GM21526 (cell line): ENCODE measurements around the gene FGFR4.

Source experiments
- ATAC-seq: cut with Tn5 transposase; IDR thresholded peaks from one replicate; pipeline ENCODE4 v1.9.1; 2021; ENCODE audit warnings: moderate library complexity; ENCODE audit not compliant: unreplicated experiment, low FRiP score

FGFR4 gene

DNA sequence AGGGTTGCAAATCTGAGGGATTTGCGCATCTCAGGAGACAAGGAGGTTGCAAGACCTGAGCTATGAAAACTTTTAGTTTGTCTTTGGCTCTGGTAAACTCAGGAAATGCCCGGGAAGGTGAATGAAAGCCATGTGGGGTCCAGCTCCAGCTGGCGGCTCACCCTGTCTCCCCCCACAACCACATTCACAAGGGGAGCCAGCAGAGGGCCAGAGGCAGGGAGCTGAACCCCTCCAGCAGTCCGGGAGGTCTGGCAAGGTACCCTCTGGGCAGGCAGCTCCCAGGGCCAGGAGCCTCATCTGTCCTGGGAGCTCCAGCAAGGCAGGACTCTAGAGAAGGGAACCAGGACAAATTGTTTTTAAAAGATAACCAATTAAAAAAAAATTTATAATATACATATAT, 2.5 kb upstream of the FGFR4 start:
- ATAC-seq = no peak

DNA sequence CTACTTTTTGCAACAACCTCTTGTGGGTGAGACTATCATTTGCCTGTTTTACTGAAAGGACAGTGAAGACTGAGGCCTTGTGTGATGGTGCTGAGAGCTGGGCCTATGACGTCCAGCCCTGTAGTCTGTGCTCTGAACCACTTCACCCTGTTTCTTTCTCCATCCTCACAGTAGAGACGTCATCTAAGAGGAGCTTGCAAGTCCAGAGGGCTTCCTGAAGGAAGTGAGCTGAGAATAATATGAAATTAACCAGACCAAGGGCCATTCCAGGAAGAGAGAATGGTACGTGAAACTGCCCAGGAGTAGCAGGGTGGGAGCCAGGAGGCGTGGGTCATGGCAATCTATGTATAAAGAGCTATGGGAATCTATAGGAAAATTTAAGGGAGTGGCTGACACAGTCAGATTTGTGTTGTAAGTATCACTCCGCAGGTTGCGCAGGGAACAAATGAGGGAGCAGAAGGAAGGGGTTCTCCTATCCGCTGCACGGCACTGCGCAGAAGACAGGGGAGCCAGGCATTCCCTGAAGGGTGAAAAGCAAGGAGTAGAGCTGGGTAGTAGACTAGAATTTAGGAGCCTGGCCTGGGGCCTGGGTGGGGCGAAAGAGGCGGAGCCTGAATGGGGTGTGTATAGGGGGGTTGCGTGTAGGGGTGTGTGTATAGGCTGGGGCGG, 596 bp upstream of the FGFR4 start:
- ATAC-seq = no peak

DNA sequence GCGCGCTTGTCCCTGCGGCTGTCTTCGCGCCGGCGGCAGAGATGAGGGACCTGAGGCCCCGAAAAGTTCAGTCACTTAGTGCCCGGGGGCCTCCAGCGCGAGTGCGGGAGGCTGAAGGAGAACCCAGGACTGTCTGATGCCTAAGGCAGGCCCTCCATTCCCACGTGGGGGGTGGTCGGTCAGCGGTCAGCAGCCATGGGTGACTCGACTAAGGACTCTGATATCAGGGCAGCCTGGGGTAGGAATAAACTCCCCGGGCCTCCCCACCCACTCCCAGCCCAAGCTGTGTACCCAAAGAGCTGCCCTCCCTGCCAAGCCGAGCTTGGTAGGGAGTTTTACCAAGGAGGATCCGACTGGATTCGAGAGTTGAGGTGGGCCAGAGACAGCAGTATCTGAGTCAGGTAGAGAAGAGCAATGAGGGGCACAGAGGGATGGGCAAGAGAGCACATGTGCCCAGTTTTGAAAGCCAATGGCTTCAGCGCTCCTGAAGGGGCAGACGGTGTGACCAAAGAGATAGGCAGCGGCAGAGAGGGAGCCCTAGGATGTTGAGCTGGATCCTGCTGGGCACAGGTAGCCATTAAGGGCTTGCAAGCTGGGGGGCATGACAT, 787 bp downstream of the FGFR4 start:
- no peak for ATAC-seq

DNA sequence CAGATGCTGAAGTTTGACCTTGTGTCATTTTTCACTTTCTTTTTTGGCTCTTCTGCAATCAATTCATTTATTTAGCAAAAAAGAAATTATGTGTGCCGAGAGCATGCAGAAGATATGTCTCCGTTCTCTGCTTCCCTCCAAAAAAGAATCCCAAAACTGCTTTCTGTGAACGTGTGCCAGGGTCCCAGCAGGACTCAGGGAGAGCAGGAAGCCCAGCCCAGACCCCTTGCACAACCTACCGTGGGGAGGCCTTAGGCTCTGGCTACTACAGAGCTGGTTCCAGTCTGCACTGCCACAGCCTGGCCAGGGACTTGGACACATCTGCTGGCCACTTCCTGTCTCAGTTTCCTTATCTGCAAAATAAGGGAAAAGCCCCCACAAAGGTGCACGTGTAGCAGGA, 2.4 kb downstream of the FGFR4 start:
- no peak for ATAC-seq

DNA sequence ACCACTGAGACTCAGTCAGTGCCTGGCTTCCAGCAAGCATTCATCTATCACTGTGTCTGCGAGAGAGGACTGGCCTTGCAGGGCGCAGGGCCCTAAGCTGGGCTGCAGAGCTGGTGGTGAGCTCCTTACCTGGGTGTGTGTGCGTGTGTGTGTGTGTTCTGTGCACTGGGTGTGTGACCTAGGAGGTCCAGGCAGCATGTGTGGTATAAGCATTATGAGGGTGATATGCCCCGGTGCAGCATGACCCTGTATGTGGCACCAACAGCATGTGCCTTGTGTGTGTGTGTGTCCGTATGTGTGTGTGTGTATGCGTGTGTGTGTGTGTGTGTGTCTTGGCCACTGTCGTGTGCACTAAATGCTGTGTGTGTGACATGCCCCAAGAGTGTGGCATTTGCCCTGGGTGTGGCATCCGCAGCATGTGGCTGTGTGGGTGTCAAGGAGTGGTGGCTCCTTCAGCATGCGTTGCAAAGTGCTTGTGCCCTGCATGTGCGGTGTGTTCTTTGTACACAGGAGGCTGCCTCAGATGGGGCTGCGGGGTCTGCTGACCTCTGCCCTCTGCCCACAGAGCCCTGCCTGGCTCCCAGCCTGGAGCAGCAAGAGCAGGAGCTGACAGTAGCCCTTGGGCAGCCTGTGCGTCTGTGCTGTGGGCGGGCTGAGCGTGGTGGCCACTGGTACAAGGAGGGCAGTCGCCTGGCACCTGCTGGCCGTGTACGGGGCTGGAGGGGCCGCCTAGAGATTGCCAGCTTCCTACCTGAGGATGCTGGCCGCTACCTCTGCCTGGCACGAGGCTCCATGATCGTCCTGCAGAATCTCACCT, 3.3 kb downstream of the FGFR4 start:
- ATAC-seq = no peak

DNA sequence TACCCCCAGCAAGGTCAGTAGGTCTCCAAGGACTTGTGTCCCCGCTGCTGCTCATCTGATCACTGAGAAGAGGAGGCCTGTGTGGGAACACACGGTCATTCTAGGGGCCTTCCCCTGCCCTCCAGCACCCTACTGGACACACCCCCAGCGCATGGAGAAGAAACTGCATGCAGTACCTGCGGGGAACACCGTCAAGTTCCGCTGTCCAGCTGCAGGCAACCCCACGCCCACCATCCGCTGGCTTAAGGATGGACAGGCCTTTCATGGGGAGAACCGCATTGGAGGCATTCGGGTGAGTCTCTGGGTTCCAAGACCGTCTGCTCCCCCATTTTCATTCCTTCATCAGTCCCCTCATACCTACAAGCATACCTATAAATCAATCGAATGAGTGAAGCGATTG, 4.1 kb downstream of the FGFR4 start:
- no peak for ATAC-seq

DNA sequence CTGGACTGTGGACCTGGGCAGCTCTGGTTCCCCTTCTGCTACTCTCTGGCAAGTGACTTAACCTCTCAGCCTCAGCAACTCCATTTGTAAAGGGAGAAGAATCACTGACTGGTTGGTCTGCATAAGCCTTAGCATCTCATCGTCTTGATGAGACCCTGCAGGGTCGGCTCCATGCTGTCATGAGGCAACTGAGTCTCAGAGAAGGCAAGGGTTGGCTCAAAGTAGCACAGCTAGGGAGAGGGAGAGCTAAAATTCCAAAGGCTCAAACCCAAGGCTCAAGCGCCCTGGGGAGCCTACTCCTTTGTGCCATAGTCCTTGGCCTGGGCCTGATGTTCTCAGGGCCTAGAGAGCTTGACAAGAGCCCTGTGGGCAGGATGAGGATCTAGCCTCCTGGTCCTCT, 4.5 kb downstream of the FGFR4 start:
- ATAC-seq = no peak

DNA sequence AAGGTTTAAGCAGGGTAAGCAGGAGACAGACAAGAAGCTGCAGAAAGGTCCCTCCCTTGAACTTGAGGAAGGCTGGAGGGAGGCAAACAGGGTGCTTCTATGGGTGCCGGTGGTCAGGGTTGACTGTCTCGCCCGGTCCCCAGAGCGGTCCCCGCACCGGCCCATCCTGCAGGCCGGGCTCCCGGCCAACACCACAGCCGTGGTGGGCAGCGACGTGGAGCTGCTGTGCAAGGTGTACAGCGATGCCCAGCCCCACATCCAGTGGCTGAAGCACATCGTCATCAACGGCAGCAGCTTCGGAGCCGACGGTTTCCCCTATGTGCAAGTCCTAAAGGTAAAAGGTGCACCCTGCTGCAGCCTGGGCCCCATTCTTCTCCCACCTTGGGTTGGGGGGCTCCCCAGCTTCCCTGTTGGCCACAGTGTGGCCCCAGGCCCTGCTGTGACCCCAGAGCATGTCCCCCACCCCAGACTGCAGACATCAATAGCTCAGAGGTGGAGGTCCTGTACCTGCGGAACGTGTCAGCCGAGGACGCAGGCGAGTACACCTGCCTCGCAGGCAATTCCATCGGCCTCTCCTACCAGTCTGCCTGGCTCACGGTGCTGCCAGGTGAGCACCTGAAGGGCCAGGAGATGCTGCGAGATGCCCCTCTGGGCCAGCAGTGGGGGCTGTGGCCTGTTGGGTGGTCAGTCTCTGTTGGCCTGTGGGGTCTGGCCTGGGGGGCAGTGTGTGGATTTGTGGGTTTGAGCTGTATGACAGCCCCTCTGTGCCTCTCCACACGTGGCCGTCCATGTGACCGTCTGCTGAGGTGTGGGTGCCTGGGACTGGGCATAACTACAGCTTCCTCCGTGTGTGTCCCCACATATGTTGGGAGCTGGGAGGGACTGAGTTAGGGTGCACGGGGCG, 5.7 kb downstream of the FGFR4 start:
- ATAC-seq = no peak

DNA sequence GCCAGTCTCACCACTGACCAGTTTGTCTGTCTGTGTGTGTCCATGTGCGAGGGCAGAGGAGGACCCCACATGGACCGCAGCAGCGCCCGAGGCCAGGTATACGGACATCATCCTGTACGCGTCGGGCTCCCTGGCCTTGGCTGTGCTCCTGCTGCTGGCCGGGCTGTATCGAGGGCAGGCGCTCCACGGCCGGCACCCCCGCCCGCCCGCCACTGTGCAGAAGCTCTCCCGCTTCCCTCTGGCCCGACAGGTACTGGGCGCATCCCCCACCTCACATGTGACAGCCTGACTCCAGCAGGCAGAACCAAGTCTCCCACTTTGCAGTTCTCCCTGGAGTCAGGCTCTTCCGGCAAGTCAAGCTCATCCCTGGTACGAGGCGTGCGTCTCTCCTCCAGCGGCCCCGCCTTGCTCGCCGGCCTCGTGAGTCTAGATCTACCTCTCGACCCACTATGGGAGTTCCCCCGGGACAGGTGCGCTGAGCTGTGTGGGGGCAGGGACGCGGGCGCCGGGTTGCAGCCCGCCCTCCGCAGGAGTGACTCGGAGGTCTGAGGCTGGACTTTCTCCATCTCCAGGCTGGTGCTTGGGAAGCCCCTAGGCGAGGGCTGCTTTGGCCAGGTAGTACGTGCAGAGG, 6.5 kb downstream of the FGFR4 start:
- no peak for ATAC-seq

DNA sequence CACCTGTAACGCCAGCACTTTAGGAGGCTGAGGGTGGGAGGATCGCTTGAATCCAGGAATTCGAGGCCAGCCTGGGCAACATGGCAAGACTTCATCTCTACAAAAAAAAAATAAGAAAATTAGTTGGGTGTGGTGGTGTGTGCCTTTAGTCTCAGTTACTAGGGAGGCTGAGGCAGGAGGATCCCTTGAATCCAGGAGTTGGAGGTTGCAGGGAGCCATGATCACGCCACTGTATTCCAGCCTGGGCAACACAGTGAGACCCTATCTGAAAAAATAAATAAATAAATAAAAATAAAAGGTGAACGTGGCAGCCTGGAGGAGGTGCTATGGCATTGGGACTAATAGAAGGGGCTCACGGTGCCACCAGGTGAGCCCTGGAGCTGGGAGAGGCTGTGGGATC, 7.1 kb downstream of the FGFR4 start:
- ATAC-seq = no peak

DNA sequence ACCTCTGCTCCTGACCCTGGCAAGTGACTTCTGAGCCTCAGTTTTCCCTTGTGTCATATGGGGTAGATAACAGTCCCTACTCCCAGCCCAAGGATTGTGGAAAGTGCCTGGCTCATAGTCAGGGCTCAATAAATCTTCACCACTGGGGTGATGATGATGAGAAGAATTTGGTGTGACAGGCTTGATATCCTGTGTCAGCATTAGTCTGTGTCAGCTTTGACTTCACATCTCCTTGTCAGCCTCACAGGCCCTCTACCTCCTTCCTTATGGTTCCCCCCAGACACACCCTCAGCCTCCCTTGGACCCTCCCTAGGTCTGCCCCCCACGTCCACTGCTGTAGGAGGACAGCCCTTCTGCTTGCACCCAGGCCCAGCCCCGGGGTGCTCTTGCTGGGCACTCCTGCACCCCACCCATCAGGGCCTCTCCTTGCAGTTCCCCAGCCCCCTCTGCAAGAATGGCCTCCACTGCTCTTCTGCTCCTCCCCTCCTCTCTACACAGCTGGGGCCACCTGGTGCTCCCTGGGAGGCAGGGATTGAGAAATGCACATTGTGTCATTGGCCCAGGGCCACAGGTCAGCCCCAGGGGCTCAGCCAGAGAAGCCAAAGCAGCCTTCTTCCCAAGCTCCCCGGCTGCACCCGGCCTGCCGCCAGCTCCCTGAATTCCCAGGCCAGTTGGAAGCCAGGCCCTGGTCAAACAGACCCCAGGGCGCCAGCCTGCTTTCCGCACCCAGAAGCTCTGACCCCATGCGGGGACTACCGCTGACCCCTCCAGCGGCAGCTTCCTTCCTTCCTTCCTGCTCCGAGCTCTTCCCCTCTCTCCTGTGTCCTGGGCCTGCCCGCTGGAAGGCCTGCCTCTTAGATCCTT, 7.7 kb downstream of the FGFR4 start:
- no peak for ATAC-seq

DNA sequence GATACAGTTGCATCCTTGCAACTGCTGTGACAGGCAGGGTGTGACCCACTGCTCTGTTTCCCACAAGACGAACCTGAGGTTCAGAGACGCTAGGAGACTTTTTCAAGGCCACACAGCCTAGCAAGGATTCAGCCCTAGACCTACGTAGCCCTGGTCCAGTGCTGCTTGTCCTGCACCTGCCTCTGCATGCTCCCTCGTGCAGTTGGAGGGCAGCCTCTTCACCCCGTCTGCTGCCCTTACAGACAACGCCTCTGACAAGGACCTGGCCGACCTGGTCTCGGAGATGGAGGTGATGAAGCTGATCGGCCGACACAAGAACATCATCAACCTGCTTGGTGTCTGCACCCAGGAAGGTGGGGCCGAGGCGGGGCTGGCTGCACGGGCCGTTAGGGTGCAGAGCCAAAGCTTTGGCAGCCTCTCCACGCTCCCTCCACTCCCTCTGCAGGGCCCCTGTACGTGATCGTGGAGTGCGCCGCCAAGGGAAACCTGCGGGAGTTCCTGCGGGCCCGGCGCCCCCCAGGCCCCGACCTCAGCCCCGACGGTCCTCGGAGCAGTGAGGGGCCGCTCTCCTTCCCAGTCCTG, 8.5 kb downstream of the FGFR4 start:
- ATAC-seq = no peak

DNA sequence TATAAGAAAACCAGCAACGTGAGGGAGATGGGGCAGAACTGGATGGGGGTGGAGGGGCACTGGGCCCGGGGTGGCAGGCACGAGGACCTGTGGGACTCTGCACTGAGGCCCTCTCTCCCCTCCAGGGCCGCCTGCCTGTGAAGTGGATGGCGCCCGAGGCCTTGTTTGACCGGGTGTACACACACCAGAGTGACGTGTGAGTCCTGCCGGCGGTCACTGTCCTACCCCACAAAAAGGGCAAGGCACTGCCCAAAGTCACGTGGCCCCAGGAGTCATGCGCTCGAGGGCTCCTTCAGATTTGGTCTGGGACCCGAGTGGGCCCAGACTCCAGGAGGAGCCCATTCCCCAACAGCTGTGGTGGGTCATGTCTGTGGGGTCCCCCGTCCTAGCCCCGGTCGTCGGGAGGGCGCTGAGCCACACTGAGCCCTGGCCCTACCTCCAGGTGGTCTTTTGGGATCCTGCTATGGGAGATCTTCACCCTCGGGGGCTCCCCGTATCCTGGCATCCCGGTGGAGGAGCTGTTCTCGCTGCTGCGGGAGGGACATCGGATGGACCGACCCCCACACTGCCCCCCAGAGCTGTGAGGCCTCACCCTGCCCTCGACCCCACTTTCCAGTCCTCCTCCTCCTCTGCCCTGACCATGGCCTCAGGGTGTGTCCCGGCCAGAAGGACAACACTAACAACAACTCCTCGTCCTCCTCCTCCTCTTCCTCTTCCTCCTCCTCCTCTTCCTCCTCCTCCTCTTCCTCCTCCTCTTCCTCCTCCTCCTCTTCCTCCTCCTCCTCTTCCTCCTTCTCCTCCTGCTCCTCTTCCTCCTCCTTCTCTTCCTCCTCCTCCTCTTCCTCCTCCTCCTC, 9.7 kb downstream of the FGFR4 start:
- no peak for ATAC-seq

DNA sequence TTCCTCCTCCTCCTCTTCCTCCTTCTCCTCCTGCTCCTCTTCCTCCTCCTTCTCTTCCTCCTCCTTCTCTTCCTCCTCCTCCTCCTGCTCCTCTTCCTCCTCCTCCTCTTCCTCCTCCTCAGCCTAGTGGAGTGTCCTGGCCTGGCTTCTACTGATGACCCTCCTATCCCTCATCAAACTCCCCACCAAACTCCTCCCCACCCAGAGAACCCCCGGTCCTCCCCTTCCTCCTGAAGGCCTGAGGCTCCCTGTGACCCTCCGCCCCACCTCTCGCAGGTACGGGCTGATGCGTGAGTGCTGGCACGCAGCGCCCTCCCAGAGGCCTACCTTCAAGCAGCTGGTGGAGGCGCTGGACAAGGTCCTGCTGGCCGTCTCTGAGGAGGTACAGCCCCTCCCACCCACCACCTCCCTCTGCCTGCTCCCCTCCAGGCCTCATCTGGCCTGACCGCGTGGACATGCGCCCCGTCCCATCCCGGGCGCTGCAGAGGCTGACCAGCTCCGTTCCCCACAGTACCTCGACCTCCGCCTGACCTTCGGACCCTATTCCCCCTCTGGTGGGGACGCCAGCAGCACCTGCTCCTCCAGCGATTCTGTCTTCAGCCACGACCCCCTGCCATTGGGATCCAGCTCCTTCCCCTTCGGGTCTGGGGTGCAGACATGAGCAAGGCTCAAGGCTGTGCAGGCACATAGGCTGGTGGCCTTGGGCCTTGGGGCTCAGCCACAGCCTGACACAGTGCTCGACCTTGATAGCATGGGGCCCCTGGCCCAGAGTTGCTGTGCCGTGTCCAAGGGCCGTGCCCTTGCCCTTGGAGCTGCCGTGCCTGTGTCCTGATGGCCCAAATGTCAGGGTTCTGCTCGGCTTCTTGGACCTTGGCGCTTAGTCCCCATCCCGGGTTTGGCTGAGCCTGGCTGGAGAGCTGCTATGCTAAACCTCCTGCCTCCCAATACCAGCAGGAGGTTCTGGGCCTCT, 10.6 kb downstream of the FGFR4 start:
- ATAC-seq = no peak

DNA sequence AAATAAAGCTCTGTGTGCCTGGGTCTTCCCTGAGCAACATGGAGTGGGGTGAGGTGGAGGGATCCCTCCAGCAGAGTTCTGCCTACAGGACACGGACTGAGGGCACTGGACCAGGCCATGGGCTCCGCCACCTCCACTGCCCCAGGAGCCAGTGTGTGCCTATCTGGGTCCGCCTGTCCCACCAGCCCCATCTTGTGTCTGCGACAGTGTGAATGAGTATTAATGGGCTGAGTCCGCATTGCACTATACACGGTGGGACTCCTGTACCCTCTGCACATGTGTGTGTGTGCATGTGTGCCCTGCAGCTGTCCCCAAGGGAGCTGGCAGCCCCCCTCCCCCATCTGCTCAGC, 11.4 kb downstream of the FGFR4 start:
- no peak for ATAC-seq

DNA sequence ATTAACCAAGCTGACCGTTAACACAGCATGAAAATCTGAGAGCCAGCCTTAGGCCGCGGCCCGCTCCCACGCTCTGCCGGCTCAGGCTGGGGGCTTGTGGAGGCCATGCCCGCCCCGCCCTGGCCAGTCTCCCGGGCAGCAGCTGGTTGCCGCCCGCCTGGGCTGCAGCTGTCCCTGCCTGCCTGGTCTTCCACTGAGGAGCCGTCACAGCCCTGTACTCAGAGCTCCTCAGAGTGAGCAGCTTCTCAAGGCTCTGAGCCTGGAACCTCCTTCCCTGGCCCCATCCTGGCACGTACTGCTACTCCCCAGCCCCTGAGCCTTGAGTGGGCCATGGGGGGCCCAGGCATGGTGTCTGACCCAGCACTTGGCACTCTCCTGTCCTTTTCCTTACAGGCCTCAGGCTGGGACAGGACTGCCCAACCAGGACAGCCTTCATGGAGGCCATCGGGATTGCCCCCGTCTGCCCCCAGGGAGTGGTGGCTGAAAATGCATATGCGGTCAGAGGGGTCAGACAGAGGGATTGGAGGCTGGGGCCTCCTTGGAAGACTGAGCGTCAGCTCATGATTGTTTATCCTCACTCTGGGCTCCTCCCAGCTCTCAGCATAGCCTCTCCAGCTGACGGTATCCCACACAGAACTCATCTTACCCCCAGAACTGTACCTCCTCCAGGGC, 11.9 kb downstream of the FGFR4 start:
- no peak for ATAC-seq
